ENCODE results near the gene CENPW. TPM values are rescaled to one million over a fixed set of nuclear protein-coding genes. Genes with fewer than 3 reads are reported as not detected.

The CENPW gene
- total RNA-seq, 1 donor from 2014 or later, result 4.4 TPM

DNA sequence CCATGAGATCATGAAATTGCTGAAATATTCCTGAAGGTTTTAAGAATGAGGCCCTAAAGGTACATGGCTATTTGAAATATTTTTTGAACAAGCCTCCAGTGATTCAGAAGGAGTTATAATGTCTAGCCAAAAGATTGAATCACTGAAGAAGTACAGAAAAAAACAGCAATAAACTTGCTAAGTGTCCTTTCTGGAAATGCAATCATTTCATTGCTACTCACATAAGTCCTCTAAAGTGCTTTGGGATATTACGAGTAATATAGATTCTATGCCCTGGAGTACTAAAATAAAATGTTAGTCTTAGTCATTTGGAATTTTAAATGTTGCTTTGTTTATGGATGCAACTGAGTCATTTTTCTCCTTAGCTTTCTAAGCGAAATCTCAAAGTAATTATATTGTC lies 32.7 kb downstream of the CENPW start:
- DNase-seq (ENCODE audit: low read depth), result no peak

DNA sequence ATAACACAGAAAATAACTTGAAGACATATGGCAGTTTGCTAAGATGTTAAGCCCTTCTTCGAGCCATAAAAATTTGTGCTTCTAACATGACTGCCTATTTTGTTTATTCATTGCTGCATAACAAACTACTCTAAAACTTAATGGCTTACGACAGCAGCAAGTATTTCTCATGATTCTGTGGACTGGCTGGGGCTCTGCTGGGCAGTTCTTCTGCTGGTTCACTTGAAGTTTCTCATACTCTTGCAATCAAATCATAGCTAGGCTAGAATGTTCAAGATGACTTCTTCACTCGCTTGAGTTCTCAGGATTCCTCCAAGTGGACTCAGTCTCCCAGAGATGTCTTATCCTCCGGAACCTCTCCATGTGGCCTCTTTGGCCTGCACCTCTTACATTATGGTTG lies 33.4 kb downstream of the CENPW start:
- DNase-seq (ENCODE audit: low read depth), result no peak

DNA sequence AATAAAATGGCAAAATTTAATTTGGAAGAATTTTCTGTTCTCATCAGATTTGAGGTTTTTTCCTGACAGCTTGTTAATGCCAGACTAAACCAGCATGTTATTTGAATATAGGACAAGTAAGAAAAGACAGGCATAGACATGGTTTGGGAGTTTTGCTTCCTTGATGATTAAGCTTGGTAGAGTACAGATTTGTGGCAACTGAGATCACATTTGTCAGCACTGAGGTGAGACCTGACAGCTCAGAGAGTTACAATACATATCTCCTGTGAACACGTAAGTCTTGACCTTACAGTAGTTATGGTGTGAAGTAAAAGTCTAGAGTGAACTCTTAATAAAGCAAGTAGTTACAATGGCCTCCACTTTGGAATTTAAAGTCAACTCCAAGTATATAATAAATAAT lies 34.5 kb downstream of the CENPW start:
- DNase-seq (ENCODE audit: low read depth), result no peak

DNA sequence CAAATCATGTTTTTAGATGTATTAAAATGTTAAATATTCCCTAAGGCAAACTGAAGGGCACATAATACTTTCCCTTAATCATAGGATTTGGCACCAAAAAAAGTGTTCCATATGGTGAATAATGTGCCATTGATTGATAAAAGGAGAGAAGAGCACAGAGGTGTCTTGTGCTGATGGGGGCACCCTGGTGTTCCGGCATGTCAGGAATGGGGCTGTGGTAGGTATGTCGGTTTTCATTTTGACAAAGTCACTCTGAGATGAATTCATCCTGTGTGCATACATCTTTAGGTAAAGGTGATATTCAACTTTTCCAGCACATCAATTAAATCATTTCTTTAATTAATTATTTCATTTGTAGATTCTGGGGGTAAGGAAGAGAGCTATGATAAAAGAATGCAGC lies 36.8 kb downstream of the CENPW start:
- no peak for DNase-seq (ENCODE audit: low read depth)

DNA sequence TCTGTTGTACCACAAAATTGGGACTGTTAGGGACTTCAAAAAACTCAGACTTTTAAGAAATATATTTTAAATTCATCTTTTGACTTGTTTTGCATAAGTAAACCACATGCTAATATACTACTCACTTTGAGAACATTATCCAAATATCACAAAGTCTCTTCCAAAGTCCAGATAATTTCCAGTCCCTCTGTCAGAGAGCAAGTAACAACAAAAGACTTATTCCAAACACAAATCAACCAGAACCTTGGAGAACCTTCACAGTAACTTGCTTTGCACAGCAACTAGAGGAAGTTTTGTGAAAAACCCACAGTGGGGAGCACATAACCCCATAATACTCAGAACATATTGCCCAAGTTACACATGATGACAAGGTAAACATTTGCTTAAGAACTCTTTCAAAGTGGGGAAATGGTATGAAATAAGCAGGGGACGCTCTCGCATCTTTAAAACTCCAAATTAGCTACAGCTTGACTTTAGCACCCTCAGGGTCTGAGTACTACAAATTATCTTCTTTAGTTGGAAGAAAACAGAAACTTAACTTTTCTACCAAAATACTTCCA lies 37.8 kb downstream of the CENPW start:
- no peak for DNase-seq (ENCODE audit: low read depth)

DNA sequence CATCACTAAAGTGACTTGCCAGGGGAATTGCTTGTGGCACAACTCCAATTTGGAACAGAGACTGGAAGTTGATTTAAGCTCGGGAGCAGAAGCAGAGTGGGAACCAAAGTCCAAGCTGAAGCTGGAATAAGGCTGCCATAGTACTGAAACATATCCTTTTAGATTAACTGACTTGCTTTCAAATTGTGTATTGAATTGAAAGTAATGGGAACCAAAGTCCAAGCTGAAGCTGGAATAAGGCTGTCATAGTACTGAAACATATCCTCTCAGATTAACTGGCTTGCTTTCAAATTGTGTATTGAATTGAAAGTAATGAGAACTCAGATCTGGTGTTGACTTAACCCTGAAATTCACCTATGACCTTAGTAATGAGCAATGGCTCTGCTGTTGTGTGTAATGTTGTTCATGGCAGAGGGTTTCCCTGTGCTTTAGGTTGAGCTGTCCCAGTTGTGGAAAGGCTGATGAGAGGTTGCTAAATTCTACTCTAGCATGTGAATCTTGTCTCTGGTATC lies 40.2 kb downstream of the CENPW start:
- no peak for DNase-seq (ENCODE audit: low read depth)

DNA sequence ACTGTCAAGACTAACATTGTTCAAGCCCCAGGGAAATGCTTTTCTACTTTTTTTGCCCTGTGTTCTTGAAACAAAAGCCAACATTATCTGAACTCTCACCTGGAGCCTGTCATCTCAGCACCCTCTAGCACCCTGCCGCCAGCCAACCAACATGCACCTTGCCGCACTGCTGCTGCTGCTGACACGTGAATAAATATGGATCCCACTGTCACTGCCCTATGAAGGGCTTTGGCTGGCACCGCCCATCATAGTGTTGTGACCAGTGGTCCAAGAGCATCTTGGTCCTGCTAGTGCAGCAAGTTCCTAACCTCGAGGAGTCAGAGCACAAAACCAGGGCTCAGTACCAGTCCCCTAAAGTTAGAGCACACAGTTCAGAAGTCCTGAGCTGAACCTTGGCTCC lies 41.6 kb downstream of the CENPW start:
- no peak for DNase-seq (ENCODE audit: low read depth)

DNA sequence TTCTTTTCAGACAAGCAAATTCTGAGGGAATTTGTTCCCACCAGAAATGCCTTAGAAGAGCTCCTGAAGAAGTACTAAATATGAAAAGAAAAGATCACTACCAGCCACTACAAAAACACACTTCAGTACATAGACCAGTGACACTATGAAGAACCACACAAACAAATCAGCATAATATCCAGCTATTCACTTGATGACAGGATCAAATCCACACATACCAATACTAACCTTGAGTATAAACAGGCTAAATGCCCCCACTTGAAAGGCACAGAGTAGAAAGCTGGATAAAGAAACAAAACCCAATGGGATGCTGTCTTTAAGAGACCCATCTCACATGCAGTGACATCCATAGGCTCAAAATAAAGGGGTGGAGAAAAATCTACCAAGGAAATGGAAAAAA lies 43.3 kb downstream of the CENPW start:
- no peak for DNase-seq (ENCODE audit: low read depth)

DNA sequence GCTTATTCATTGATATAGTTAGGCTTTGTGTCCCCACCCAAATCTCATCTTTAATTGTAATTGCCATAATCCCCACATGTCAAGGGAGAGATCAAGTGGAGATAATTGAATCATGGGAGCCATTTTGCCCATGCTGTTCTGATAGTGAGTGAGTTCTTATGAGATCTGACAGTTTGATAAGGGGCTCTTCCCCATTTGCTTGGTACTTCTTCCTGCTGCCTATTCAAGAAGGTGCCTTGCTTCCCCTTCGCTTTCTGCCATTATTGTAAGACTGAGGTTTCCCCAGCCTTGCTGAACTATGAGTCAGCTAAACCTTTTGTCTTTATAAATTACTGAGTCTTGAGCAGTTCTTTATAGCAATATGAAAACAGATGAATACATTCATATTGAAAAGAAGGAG lies 45.6 kb downstream of the CENPW start:
- no peak for DNase-seq (ENCODE audit: low read depth)

DNA sequence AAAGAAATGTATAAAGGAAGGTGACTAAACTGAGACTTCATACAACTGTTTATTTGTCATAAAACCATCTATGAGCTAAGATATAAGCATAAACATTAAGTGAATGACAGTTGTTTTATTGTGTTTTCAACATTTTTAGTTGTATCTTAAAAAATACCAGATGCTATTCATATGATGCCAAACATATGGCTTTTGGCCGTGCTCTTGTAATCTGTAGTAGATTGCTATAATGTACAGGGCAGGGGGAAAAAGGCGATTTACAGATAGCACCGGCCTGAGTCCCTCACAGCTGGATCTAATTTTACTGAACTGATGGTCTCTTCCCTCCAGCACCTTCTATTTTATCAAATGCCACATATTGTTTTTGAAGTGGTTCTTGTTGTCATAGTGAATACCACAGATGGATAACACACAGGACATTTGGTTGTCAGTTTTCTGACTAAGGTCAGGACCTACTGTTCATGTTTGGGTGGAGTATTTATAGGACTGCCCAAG lies 48.2 kb downstream of the CENPW start:
- peak; percentile 31 for DNase-seq (ENCODE audit: low read depth)

DNA sequence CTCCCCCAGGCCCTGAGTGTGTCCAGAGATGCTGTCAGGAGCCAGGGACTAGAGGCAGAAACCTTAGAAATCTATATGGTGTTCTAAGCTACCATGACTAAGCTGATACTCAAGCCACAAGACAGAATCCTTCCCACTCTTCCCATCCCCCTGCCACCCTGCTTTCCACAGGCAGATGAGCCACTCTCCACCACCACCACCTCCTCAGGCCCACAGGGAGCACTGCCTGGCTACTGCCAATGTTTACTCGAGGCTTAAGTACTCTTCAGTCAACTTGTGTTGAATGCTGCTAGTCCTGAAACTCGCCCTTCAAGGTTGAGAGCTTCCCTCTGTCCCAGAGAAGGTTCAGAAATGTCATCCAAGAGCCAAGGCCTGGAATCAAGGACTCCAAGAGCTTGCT lies 56.2 kb downstream of the CENPW start:
- no peak for DNase-seq (ENCODE audit: low read depth)

Measured in myocyte (in vitro differentiated cells).